BE2C (cell line): ENCODE results near the gene APOB.
A peak's percentile ranks its signal among the peaks of the same experiment; 100 is the strongest.

Source experiments
- DNase-seq: peaks from one replicate; pipeline ENCODE4 v3.0.0-alpha.2; 2020
- H3K27me3 ChIP-seq: fragments of 250-450 bp; sonication (Bioruptor Pico); 2 replicates; pipeline ENCODE4 v1.5.1; 2020; ENCODE audit warnings: mild to moderate bottlenecking
- H3K36me3 ChIP-seq: fragments of 250-450 bp; sonication (Bioruptor Pico); 2 replicates; pipeline ENCODE4 v1.5.1; 2020; ENCODE audit warnings: mild to moderate bottlenecking
- H3K4me1 ChIP-seq: fragments of 250-450 bp; sonication (Bioruptor Pico); 2 replicates; pipeline ENCODE4 v1.5.1; 2020
- H3K4me3 ChIP-seq: 2 replicates; pipeline ENCODE4 v1.5.1; 2011; ENCODE audit warnings: low read depth, low read length
- H3K9me3 ChIP-seq: fragments of 250-450 bp; sonication (Bioruptor Pico); 2 replicates; pipeline ENCODE4 v1.5.1; 2020
- TF ChIP-seq, protein P1 (sequence below): IDR thresholded peaks from 2 replicates; pipeline ENCODE4 v1.5.1; 2012; ENCODE audit warnings: mild to moderate bottlenecking, low read depth, low read length

Gene APOB

DNA sequence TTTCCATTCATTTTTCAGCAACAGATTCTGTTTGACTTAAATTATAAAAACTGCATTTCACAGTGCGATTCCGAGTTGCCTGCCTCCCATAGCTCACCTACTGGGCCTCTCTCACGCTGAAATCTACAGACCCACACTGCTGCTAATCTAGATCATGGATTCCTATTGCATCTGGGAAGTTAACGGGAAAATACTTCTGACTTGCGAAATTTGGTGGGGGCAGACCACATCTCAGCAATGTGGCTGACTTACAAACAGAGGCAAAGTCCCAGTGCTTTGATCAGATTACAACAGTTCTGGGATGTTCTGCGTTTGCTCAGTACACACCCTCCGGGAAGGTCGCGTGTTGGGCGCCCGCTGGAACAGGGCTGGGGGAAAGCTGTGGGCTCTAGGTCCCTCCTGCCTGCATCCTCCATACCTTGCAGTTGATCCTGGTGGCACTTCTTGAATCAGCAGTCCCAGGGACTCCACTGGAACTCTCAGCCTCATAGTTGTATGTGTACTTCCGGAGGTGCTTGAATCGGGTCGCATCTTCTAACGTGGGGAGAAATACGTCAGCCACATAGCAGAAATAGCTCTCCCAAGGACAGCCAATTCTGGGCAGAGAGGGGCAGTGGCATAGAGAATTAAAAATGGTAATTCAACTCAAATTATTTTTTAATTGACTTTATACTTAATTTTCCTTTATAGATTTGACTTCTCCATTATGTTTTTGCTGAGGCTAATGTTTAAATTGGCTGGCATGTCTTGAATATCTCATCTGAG, 1.7 kb downstream of the APOB start:
- H3K27me3 ChIP-seq, result no peaks in the 10 kb centered on the region
- no peaks in the 10 kb centered on the region for H3K9me3 ChIP-seq
- peaks cover 15% of the 10 kb centered on the region for H3K4me1 ChIP-seq
- no peaks in the 10 kb centered on the region for H3K36me3 ChIP-seq
- peak; percentile 34 for DNase-seq
- H3K4me3 ChIP-seq, result peak overlapping the region; percentile 23; the same call in 1 of the 2 replicates
- TF ChIP-seq, protein P1, sequence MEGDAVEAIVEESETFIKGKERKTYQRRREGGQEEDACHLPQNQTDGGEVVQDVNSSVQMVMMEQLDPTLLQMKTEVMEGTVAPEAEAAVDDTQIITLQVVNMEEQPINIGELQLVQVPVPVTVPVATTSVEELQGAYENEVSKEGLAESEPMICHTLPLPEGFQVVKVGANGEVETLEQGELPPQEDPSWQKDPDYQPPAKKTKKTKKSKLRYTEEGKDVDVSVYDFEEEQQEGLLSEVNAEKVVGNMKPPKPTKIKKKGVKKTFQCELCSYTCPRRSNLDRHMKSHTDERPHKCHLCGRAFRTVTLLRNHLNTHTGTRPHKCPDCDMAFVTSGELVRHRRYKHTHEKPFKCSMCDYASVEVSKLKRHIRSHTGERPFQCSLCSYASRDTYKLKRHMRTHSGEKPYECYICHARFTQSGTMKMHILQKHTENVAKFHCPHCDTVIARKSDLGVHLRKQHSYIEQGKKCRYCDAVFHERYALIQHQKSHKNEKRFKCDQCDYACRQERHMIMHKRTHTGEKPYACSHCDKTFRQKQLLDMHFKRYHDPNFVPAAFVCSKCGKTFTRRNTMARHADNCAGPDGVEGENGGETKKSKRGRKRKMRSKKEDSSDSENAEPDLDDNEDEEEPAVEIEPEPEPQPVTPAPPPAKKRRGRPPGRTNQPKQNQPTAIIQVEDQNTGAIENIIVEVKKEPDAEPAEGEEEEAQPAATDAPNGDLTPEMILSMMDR, result no peak

DNA sequence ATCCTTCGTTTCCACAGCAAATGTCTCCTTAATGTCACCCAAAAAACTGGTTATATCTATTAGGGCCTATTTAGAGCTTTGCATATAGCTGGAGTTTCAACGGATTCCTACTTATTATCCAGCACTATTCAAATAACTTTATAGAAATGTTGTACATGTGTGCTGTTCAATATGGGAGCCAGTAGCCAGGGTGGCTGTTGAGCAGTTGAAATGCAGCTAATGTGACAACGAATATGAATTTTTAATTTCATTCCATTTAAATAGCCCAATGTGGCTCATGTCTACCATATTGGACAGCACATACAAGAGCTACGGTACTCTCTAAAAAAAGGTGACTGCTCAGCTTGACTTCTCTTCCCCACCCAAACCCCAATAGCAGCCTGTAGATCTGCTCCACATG, 2.4 kb downstream of the APOB start:
- no peaks in the 10 kb centered on the region for H3K27me3 ChIP-seq
- no peak for DNase-seq
- no peaks in the 10 kb centered on the region for H3K36me3 ChIP-seq
- no peaks in the 10 kb centered on the region for H3K9me3 ChIP-seq
- H3K4me3 ChIP-seq, result no peak overlapping the region
- H3K4me1 ChIP-seq, result peaks cover 9% of the 10 kb centered on the region
- TF ChIP-seq, protein P1, result no peak

DNA sequence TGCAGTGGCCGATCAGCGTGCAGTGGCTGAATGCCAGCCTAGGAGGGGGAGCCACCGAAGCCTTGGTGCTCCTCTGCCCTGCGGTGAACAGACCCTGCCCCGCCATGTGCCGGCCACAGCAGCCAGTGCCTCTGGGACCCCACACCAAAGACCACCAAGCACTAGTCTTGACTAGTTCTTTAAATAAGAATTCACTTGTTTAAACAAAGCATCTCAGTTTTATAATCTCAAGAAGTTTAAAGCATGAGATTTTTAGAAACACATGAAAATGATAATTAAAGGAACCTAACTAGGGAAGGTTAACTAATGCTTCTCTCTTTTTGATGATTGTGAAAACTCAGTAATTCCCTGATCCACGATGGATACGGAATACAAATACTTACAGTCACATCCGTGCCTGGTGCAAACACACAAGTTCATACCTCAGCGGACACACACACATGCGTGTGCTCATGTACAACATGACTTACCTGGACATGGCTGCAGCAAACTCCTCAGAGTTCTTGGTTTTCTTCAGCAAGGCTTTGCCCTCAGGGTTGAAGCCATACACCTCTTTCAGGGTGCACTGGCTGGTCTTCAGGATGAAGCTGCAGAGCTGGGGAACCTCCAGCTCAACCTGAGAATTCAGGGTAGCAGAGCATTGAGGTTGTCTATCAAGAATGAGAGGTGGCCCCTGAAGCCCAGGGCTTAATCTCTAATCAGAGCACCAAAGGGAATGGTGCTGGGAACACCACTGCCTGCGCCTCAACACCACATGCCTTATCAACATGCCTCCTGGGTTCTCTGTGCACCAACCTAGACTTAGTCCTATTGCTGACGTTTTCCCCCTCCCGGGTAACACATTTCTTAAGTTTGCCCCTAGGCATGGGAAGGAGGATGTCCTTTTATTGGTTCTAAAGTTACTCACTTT, 3.1 kb downstream of the APOB start:
- no peaks in the 10 kb centered on the region for H3K9me3 ChIP-seq
- no peak for DNase-seq
- no peaks in the 10 kb centered on the region for H3K36me3 ChIP-seq
- H3K4me3 ChIP-seq, result no peak overlapping the region
- TF ChIP-seq, protein P1, result no peak
- H3K4me1 ChIP-seq, result peaks cover 4% of the 10 kb centered on the region; the same call in 1 of the 2 replicates
- no peaks in the 10 kb centered on the region for H3K27me3 ChIP-seq

DNA sequence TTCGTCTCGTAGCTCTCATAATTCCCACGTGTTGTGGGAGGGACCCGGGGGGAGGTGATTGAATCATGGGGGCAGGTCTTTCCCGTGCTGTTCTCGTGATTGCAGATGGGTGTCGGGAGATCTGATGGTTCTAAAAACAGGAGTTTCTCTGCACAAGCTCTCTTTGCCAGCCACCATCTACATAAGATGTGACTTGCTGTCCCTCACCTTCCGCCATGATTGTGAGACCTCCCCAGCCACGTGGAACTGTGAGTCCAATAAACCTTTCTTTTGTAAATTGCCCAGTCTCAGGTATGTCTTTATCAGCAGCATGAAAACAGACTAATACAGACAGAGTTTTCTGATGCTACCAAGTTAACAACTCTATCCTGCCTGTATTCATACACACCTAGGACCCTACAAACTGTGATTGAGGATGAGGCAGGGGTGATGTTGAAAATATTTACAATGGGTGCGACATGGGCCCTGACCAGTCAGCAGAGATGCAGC, 3.9 kb downstream of the APOB start:
- no peak overlapping the region for H3K4me3 ChIP-seq
- no peaks in the 10 kb centered on the region for H3K27me3 ChIP-seq
- peaks cover 4% of the 10 kb centered on the region; the same call in 1 of the 2 replicates for H3K4me1 ChIP-seq
- no peaks in the 10 kb centered on the region for H3K9me3 ChIP-seq
- H3K36me3 ChIP-seq, result no peaks in the 10 kb centered on the region
- DNase-seq, result no peak
- TF ChIP-seq, protein P1, result no peak

DNA sequence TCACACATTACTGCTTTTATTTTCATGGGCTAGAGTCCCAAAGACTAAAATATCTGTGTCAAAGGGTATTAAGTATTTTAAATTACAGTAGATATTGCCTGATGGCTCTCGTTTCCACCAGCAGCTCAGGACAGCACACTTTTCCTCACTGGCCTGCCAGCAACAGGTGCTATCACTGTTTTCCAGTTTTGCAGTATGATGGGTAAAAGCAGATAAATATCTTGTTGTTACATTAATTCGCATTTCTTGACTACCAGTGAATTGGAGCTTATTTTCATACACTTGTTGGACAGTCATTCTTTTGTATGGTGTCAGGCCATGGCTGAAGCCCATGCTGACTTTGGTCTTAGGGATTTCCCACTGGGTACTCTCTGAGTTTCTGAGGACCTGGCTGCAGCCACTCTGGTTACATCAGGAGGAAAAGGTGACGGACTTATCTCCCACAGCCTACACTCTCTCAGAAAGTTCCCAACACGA, 4.8 kb downstream of the APOB start:
- no peak for DNase-seq
- TF ChIP-seq, protein P1, result no peak
- H3K9me3 ChIP-seq, result no peaks in the 10 kb centered on the region
- H3K4me1 ChIP-seq, result peaks cover 4% of the 10 kb centered on the region; the same call in 1 of the 2 replicates
- H3K36me3 ChIP-seq, result no peaks in the 10 kb centered on the region
- no peaks in the 10 kb centered on the region for H3K27me3 ChIP-seq
- H3K4me3 ChIP-seq, result no peak overlapping the region
